HCT116 (cell line): ENCODE data around the gene TAS2R39. TPM values are rescaled to one million over a fixed set of nuclear protein-coding genes. Genes with fewer than 3 reads are reported as not detected.

Experiments used
- ATAC-seq: fragments of 200-7000 bp; cut with Tn5 transposase; 2 replicates; pipeline ENCODE4 v1.9.1; 2020; ENCODE audit warnings: mild to moderate bottlenecking, moderate library complexity
- BruUV-seq: library from RNA; stranded (reverse); fragments of 400-500 nt; replicated peaks from 2 replicates; lab custom pipeline; 2021; lab: Mats Ljungman, UMichigan
- CTCF ChIA-PET: fragments of 300-600 bp; sonication (Branson Sonifier 250); formaldehyde crosslinking; loops from one replicate; lab custom pipeline; 2021; ENCODE audit warnings: antibody characterized with exemption; lab: Charles Lee
- POLR2A ChIA-PET: fragments of 300-600, 350-600 bp; sonication (Branson Sonifier 250); formaldehyde crosslinking; loops from one replicate; lab custom pipeline; 2021; ENCODE audit warnings: antibody characterized with exemption; lab: Charles Lee
- RAD21 ChIA-PET, 2 experiments: fragments of 300-600 bp; sonication (Branson Sonifier 250); formaldehyde crosslinking; loops; one replicate each; lab custom pipeline; 2023; ENCODE audit warnings: low total read pairs in 2 of 2; ENCODE audit not compliant: uncharacterized antibody in 2 of 2, unreplicated experiment in 2 of 2, low non-redundant PET in 1 of 2; lab: Charles Lee
- DNase-seq: peaks from one replicate; pipeline ENCODE4 v3.0.0-alpha.2; 2010; ENCODE audit warnings: low read depth, low spot score
- H2AFZ ChIP-seq: fragments of 200-600 bp; shearing (Covaris generic), sonication (generic); 2 replicates; pipeline ENCODE4 v1.6.1; 2017; ENCODE audit warnings: low read depth, mixed run types, mixed read lengths, antibody characterized with exemption, low read length; ENCODE audit not compliant: poor library complexity, severe bottlenecking
- H3K27ac ChIP-seq: 2 replicates; pipeline ENCODE4 v1.5.1; 2012; ENCODE audit warnings: low read depth, low read length
- H3K27me3 ChIP-seq: fragments of 200-600 bp; sonication (generic); 2 replicates; pipeline ENCODE4 v1.6.1; 2016; ENCODE audit warnings: mixed run types, low read length, mixed read lengths; ENCODE audit not compliant: insufficient read depth
- H3K36me3 ChIP-seq, 2 experiments: fragments of 200-500 bp in 1 of 2; fragments of 200-600 bp in 1 of 2; sonication (Bioruptor generic) in 1 of 2; sonication (generic) in 1 of 2; 2 replicates each; pipeline versions ENCODE4 v1.5.1 to v1.6.1; 2014 to 2016; ENCODE audit warnings: low read length in 2 of 2, inconsistent platforms in 1 of 2, mixed read lengths in 1 of 2, mixed run types in 1 of 2; ENCODE audit not compliant: insufficient read depth in 2 of 2, control insufficient read depth in 1 of 2
- H3K4me1 ChIP-seq, 2 experiments: fragments of 200-600 bp in 1 of 2; sonication (generic) in 1 of 2; 2 replicates each; pipeline versions ENCODE4 v1.5.1 to v1.6.1; 2012 to 2017; ENCODE audit warnings: low read length in 2 of 2, inconsistent platforms in 1 of 2, mild to moderate bottlenecking in 1 of 2, mixed read lengths in 1 of 2, mixed run types in 1 of 2, moderate library complexity in 1 of 2; ENCODE audit not compliant: insufficient read depth in 2 of 2, control insufficient read depth in 1 of 2
- H3K4me2 ChIP-seq: fragments of 200-600 bp; sonication (generic); 2 replicates; pipeline ENCODE4 v1.6.1; 2017; ENCODE audit warnings: mixed run types, low read length, mixed read lengths
- H3K4me3 ChIP-seq, 2 experiments: fragments of 200-600 bp in 1 of 2; sonication (generic) in 1 of 2; replicated peaks in 1 of 2; 2 replicates each; pipeline ENCODE4 v1.5.1; 2011 to 2016; ENCODE audit warnings: low read length in 2 of 2, control low read depth in 1 of 2, low read depth in 1 of 2, mild to moderate bottlenecking in 1 of 2, mixed read lengths in 1 of 2, mixed run types in 1 of 2
- H3K79me2 ChIP-seq: fragments of 200-600 bp; sonication (generic); 2 replicates; pipeline ENCODE4 v1.6.1; 2017; ENCODE audit warnings: mild to moderate bottlenecking, mixed run types, low read length, moderate library complexity, mixed read lengths; ENCODE audit not compliant: insufficient read depth
- H3K9ac ChIP-seq: fragments of 200-600 bp; sonication (generic); 2 replicates; pipeline ENCODE4 v1.6.1; 2016; ENCODE audit warnings: low read length, mixed read lengths
- H3K9me2 ChIP-seq: fragments of 200-600 bp; sonication (generic), shearing (Covaris generic); 2 replicates; pipeline ENCODE4 v1.6.1; 2017; ENCODE audit warnings: mixed run types, mild to moderate bottlenecking, moderate library complexity; ENCODE audit not compliant: insufficient read depth
- H3K9me3 ChIP-seq, 2 experiments: fragments of 200-500 bp in 1 of 2; fragments of 200-600 bp in 1 of 2; sonication (Bioruptor generic) in 1 of 2; sonication (generic) in 1 of 2; 2 replicates each; pipeline ENCODE4 v1.6.1; 2014 to 2017; ENCODE audit warnings: low read length in 2 of 2, mixed read lengths in 2 of 2, inconsistent platforms in 1 of 2, low read depth in 1 of 2, mild to moderate bottlenecking in 1 of 2, mixed run types in 1 of 2, moderate library complexity in 1 of 2; ENCODE audit not compliant: control insufficient read depth in 1 of 2, insufficient read depth in 1 of 2
- H4K20me1 ChIP-seq: fragments of 200-600 bp; sonication (generic), shearing (Covaris generic); 2 replicates; pipeline ENCODE4 v1.6.1; 2017; ENCODE audit warnings: mixed run types, mild to moderate bottlenecking, moderate library complexity; ENCODE audit not compliant: insufficient read depth
- CEBPB ChIP-seq: IDR thresholded peaks from 2 replicates; pipeline ENCODE4 v1.6.1; 2012; ENCODE audit warnings: low read depth
- EZH2 ChIP-seq: fragments of 200-600 bp; sonication (generic); IDR thresholded peaks from 2 replicates; pipeline ENCODE4 v1.6.1; 2017; ENCODE audit warnings: antibody characterized with exemption, mixed run types
- EZH2phosphoT487 ChIP-seq: fragments of 200-600 bp; IDR thresholded peaks from 2 replicates; pipeline ENCODE4 v1.6.1; 2018; ENCODE audit warnings: antibody characterized with exemption, borderline replicate concordance
- JUND ChIP-seq: IDR thresholded peaks from 2 replicates; pipeline ENCODE4 v1.6.1; 2012
- POLR2A ChIP-seq: IDR thresholded peaks from 2 replicates; pipeline ENCODE4 v1.7.0; 2011; ENCODE audit warnings: borderline replicate concordance; ENCODE audit not compliant: insufficient read depth, insufficient read length; ENCODE audit errors: extremely low read depth
- POLR2AphosphoS5 ChIP-seq: IDR thresholded peaks from 2 replicates; pipeline ENCODE4 v1.6.1; 2011; ENCODE audit warnings: mild to moderate bottlenecking, low read depth, low read length, moderate library complexity
- TCF7L2 ChIP-seq: IDR thresholded peaks from 2 replicates; pipeline ENCODE4 v1.7.0; 2011; ENCODE audit warnings: borderline replicate concordance, inconsistent platforms; ENCODE audit not compliant: insufficient read depth, insufficient read length; ENCODE audit errors: extremely low read depth
- ZFX ChIP-seq: fragments of 450-650 bp; IDR thresholded peaks from 2 replicates; pipeline ENCODE4 v1.6.1; 2017
- intact Hi-C: fragments of 100-400 bp; cut with micrococcal nuclease; formaldehyde crosslinking; loops from 2 replicates; pipeline ENCODE4 v1.10.0; 2022
- total RNA-seq: library from RNA; stranded (reverse); gene quantifications from one replicate; pipeline ENCODE4 v1.2.1, GENCODE V29; 2021; ENCODE audit not compliant: unreplicated experiment
- TF ChIP-seq, protein P1 (sequence below): IDR thresholded peaks from 2 replicates; pipeline ENCODE4 v1.6.1; 2011; ENCODE audit warnings: mild to moderate bottlenecking, low read length, moderate library complexity; ENCODE audit not compliant: insufficient replicate concordance; ENCODE audit errors: extremely low read depth
- TF ChIP-seq, protein P2 (sequence below), 3 experiments: fragments of 200-600 bp in 1 of 3; sonication (generic) in 1 of 3; IDR thresholded peaks in 2 of 3; conservative IDR thresholded peaks in 1 of 3; 2 replicates each; pipeline ENCODE4 v1.5.1; 2012 to 2017; ENCODE audit warnings: low read depth in 2 of 3, low read length in 2 of 3, antibody characterized with exemption in 1 of 3, borderline replicate concordance in 1 of 3, control low read depth in 1 of 3, mild to moderate bottlenecking in 1 of 3, mixed read lengths in 1 of 3, mixed run types in 1 of 3, moderate library complexity in 1 of 3; ENCODE audit not compliant: insufficient read depth in 1 of 3
- TF ChIP-seq, protein P3 (sequence below): IDR thresholded peaks from 2 replicates; pipeline ENCODE4 v1.6.1; 2012

TAS2R39 gene
- total RNA-seq, 1 experiment from 2014 or later = not detected

DNA sequence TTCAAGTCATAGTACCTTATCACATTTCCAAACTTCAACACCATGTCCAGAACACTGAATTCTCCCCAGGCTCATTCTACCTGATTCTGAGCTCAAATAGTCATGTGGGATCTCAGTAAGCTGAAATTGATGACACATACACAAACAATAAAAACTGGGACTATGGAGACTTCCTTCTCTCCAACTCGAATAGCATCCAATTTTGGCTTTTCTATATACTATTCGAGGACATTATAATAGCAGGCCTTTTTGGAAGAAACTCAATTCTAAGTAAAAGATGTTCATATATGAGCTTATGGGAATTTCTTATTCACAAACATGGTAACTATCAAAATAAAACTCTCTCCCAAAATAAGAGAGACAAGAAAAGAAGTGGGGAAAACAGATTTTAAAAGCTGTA, 38.1 kb downstream of the TAS2R39 start (continued):
- TF ChIP-seq, protein P1, sequence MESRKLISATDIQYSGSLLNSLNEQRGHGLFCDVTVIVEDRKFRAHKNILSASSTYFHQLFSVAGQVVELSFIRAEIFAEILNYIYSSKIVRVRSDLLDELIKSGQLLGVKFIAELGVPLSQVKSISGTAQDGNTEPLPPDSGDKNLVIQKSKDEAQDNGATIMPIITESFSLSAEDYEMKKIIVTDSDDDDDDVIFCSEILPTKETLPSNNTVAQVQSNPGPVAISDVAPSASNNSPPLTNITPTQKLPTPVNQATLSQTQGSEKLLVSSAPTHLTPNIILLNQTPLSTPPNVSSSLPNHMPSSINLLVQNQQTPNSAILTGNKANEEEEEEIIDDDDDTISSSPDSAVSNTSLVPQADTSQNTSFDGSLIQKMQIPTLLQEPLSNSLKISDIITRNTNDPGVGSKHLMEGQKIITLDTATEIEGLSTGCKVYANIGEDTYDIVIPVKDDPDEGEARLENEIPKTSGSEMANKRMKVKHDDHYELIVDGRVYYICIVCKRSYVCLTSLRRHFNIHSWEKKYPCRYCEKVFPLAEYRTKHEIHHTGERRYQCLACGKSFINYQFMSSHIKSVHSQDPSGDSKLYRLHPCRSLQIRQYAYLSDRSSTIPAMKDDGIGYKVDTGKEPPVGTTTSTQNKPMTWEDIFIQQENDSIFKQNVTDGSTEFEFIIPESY = no peak
- TF ChIP-seq POLR2AphosphoS5 (no peak), TCF7L2 (no peak), CEBPB (no peak)
- TF ChIP-seq, protein P2, sequence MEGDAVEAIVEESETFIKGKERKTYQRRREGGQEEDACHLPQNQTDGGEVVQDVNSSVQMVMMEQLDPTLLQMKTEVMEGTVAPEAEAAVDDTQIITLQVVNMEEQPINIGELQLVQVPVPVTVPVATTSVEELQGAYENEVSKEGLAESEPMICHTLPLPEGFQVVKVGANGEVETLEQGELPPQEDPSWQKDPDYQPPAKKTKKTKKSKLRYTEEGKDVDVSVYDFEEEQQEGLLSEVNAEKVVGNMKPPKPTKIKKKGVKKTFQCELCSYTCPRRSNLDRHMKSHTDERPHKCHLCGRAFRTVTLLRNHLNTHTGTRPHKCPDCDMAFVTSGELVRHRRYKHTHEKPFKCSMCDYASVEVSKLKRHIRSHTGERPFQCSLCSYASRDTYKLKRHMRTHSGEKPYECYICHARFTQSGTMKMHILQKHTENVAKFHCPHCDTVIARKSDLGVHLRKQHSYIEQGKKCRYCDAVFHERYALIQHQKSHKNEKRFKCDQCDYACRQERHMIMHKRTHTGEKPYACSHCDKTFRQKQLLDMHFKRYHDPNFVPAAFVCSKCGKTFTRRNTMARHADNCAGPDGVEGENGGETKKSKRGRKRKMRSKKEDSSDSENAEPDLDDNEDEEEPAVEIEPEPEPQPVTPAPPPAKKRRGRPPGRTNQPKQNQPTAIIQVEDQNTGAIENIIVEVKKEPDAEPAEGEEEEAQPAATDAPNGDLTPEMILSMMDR (IDR thresholded peaks at IDR 0.05 in 2 of 3, conservative IDR thresholded peaks at IDR 0.05 in 1 of 3; ENCODE audit: borderline replicate concordance in 1 of 3, insufficient read depth in 1 of 3, low read depth in 2 of 3, low read length in 2 of 3) = no peak
- TF ChIP-seq, protein P3, sequence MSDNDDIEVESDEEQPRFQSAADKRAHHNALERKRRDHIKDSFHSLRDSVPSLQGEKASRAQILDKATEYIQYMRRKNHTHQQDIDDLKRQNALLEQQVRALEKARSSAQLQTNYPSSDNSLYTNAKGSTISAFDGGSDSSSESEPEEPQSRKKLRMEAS = no peak

DNA sequence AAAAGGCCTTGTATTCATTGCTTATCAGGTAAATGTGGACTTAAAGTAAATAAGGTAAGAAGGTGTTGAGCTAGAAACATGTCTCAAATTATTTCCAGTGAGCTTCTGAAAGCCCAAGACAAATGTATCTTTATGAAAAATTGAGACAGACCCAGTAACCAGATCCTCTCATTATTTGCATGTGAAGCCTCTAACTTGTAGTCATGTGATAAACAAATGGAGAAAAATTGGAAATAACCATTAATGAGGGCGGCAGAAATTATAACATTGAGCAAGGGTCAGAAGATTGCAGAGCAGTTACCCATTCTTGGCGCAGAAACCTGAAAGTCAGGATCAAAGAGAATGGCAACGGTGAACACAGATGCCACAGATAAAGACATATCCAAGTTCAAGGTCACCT, 38.5 kb downstream of the TAS2R39 start, which contains the start of gene TAS2R40:
Gene TAS2R40 (plus strand): TSS at position 301 of the 400 bp plus-strand sequence. CDS start 42 bp downstream, at position 343.
- Histone ChIP-seq H3K9me3 (no peaks in the 10 kb centered on the region), H4K20me1 (no peaks in the 10 kb centered on the region), H3K9ac (no peak within 1 kb of the TSS), H3K27ac (no peak within 1 kb of the TSS), H3K4me1 (no peaks in the 10 kb centered on the region), H3K9me2 (no peaks in the 10 kb centered on the region), H3K27me3 (peaks cover 5% of the 10 kb centered on the region; the same call in 1 of the 2 replicates), H2AFZ (no peak within 1 kb of the TSS), H3K4me2 (no peak within 1 kb of the TSS), H3K4me3 (no peak within 1 kb of the TSS), H3K79me2 (no peaks in the 10 kb centered on the region), H3K36me3 (no peaks in the 10 kb centered on the region)
- ChIA-PET RAD21 (no interaction called here), POLR2A (no interaction called here), CTCF (no interaction called here)
- intact Hi-C loops = no loop called here
- ATAC-seq = no peak
- DNase-seq = no peak
- no peak for TF ChIP-seq POLR2A
- TF ChIP-seq EZH2 = no peak
- TF ChIP-seq EZH2phosphoT487 = no peak
- TF ChIP-seq, protein P2 (IDR thresholded peaks at IDR 0.05 in 2 of 3, conservative IDR thresholded peaks at IDR 0.05 in 1 of 3; ENCODE audit: borderline replicate concordance in 1 of 3, insufficient read depth in 1 of 3, low read depth in 2 of 3, low read length in 2 of 3) = no peak
- TF ChIP-seq ZFX = no peak
- TF ChIP-seq JUND = no peak
- TF ChIP-seq TCF7L2 = no peak
- no TSS peak for BruUV-seq
